ENCODE data around the gene M1AP. TPM values are rescaled to one million over a fixed set of nuclear protein-coding genes. Genes with fewer than 3 reads are reported as not detected.

Gene M1AP
- total RNA-seq, 4 donors from 2014 or later, result 0.17 to 0.42 TPM; not detected in 2

DNA sequence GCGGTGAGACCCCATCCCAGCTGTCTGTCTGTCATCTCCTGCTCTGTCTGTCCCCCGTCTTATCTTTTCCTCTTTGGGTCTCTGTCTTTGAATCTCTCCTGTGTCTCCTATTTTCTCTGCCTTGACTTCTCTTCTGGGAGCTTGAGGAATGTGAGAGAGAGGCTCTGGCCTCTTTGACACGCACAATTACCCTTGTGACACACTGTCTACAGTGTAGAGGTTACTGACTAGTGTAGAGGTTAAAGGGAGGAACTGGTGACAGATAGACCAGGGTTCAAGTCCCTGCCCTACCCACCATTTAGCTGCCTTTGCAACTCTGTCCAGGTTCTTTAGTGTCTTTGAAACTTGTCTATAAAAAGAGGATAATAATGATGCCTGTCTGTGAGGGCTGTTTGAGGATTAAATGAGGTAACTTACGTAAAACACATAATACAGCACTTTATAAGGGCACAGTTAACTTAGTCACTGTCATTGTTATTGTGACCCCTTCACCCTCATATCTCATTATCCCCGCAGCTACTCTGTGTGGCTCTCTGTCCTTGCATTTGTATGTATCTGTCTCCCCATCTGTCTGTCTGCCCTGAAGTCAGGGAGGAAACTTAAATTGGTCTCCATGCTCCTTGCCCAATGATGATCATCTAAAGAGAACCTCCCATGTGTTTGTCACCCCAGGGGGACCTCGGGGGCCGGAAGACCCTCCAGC is 25.8 kb upstream of the M1AP start:
- WGBS, result 84% methylated on average over 7 of the region's 7 CpGs
- Histone ChIP-seq H3K9me3 (no peaks in the 10 kb centered on the region), H3K27me3 (no peaks in the 10 kb centered on the region), H3K4me3 (no peak overlapping the region), H3K4me1 (no peaks in the 10 kb centered on the region), H3K36me3 (peaks cover 9 to 59% (median 46%) of the 10 kb centered on the region in 4 donors), H3K27ac (replicated peaks in 1 of 4) (no peak overlapping the region)
- no peak for TF ChIP-seq POLR2A (IDR thresholded peaks at IDR 0.05; ENCODE audit: low read depth)
- TF ChIP-seq, protein P1, sequence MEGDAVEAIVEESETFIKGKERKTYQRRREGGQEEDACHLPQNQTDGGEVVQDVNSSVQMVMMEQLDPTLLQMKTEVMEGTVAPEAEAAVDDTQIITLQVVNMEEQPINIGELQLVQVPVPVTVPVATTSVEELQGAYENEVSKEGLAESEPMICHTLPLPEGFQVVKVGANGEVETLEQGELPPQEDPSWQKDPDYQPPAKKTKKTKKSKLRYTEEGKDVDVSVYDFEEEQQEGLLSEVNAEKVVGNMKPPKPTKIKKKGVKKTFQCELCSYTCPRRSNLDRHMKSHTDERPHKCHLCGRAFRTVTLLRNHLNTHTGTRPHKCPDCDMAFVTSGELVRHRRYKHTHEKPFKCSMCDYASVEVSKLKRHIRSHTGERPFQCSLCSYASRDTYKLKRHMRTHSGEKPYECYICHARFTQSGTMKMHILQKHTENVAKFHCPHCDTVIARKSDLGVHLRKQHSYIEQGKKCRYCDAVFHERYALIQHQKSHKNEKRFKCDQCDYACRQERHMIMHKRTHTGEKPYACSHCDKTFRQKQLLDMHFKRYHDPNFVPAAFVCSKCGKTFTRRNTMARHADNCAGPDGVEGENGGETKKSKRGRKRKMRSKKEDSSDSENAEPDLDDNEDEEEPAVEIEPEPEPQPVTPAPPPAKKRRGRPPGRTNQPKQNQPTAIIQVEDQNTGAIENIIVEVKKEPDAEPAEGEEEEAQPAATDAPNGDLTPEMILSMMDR (IDR thresholded peaks at IDR 0.05), result no peak
- TF ChIP-seq EP300 (IDR thresholded peaks at IDR 0.05), result no peak
- TF ChIP-seq POLR2AphosphoS5 (IDR thresholded peaks at IDR 0.05), result no peak
- intact Hi-C loops (cut with DNase I), result no loop called here
- peak; percentile 74 for DNase-seq (ENCODE audit: extremely low spot score)

DNA sequence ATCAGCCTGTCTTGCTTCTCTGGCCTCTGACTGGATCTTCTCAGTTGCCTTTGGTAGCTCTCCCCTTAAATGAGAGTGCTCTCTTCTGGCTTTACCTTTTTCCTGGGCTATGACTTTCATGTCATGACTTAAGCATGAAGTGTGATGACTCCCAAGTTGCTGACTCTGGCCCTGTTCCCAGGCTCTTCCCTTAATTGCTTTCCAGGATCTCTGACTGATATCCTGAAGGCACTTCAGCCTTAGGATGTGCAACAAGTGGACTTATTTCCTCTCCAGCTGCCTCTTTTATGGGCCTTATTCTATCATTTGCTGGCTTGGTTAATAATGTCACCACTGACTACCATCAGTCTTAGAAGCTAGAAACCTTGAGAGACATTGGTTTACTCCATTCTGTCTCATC is 23.3 kb upstream of the M1AP start:
- no peak for TF ChIP-seq POLR2AphosphoS5 (IDR thresholded peaks at IDR 0.05)
- no peak for DNase-seq (ENCODE audit: extremely low spot score)
- intact Hi-C loops (cut with DNase I), result no loop called here
- no peak overlapping the region for H3K4me3 ChIP-seq
- H3K36me3 ChIP-seq, result peaks cover 9 to 43% (median 34%) of the 10 kb centered on the region in 4 donors
- no peaks in the 10 kb centered on the region for H3K9me3 ChIP-seq
- no peak overlapping the region for H3K27ac ChIP-seq (replicated peaks in 1 of 4)
- H3K4me1 ChIP-seq, result no peaks in the 10 kb centered on the region
- H3K27me3 ChIP-seq, result no peaks in the 10 kb centered on the region

DNA sequence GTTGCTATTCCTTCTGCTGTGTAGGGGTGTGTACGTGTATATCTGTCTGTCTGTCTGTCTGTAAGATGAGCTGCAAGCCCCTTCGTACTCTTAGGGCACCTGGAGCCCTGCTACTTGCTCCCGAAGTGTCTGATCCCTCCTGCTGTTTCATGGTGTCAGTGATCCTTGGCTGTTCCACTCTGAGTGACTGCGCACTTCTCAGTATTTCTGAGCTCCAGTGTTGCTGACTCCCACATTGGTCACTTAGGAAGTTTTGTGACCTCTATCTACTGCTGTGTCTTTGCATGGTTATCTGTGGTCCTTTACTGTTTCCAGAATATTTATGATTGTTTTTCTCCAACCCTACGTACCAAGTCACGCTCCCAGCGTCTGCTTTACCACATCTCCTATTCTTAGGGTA is 22.1 kb upstream of the M1AP start:
- no peaks in the 10 kb centered on the region for H3K4me1 ChIP-seq
- TF ChIP-seq POLR2AphosphoS5 (IDR thresholded peaks at IDR 0.05) (no peak), POLR2A (IDR thresholded peaks at IDR 0.05; ENCODE audit: low read depth) (no peak), EP300 (IDR thresholded peaks at IDR 0.05) (no peak)
- TF ChIP-seq, protein P1 (IDR thresholded peaks at IDR 0.05), result no peak
- peaks cover 9 to 30% (median 22%) of the 10 kb centered on the region in 4 donors for H3K36me3 ChIP-seq
- no peaks in the 10 kb centered on the region for H3K27me3 ChIP-seq
- DNase-seq (ENCODE audit: extremely low spot score), result peak; percentile 70
- WGBS, result 96% methylated on average over 7 of the region's 7 CpGs
- intact Hi-C loops (cut with DNase I), result no loop called here
- no peaks in the 10 kb centered on the region for H3K9me3 ChIP-seq
- H3K4me3 ChIP-seq, result no peak overlapping the region
- no peak overlapping the region for H3K27ac ChIP-seq (replicated peaks in 1 of 4)

DNA sequence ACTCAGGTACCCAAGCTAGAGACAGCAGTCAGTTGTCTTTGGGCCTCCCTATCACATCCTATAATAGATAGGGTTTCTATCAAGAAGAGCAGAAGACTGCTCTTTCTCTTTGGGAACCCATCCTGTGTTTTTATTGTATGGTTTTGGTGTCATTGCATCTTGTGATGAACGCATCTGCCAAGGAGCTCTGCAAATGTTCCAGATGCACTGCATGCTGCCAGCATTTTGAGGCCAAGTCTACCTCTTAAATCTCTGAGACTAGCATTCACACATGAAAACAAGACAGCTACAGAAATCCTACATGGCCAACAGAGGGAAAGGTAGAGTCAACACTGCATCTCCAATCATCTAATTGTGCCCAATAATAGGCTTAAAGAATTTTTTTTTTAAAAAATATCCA is 20.0 kb upstream of the M1AP start:
- H3K27me3 ChIP-seq, result no peaks in the 10 kb centered on the region
- H3K27ac ChIP-seq (replicated peaks in 1 of 4), result no peak overlapping the region
- H3K36me3 ChIP-seq, result peaks cover 0 to 18% (median 4%) of the 10 kb centered on the region in 4 donors
- no peaks in the 10 kb centered on the region for H3K4me1 ChIP-seq
- H3K9me3 ChIP-seq, result no peaks in the 10 kb centered on the region
- 100% methylated on average over 1 of the region's 1 CpG for WGBS
- no peak overlapping the region for H3K4me3 ChIP-seq
- intact Hi-C loops (cut with DNase I), result no loop called here
- DNase-seq (ENCODE audit: extremely low spot score), result no peak
- TF ChIP-seq POLR2A (IDR thresholded peaks at IDR 0.05; ENCODE audit: low read depth) (no peak), POLR2AphosphoS5 (IDR thresholded peaks at IDR 0.05) (no peak), EP300 (IDR thresholded peaks at IDR 0.05) (no peak)
- TF ChIP-seq, protein P1 (IDR thresholded peaks at IDR 0.05), result no peak

DNA sequence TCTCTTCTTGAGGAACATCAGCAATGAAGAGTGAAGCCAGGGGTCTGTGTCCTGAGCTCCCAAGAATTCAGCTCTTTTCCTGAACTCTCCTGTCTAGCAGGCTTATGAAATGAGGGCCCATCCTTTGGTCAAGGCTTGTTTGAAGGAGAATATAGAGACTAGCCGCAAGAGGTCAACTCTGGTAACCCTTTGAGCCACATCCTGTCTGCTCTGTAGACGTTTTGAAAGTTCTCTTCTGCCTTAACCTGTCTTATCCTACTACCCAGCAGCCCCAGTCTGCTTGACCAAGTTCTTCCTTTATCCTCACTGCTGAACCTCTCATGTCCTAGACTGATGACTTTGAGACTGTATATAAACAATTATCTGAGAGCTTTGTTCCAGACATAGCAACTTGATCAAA is 11.3 kb upstream of the M1AP start:
- WGBS, result 65% methylated on average over 2 of the region's 2 CpGs

More for the DNA sequence above, 11.3 kb upstream of the M1AP start:
- H3K27ac ChIP-seq (replicated peaks in 1 of 4), result no peak overlapping the region
- TF ChIP-seq, protein P1 (IDR thresholded peaks at IDR 0.05), result no peak
- TF ChIP-seq POLR2AphosphoS5 (IDR thresholded peaks at IDR 0.05) (no peak), EP300 (IDR thresholded peaks at IDR 0.05) (no peak), POLR2A (IDR thresholded peaks at IDR 0.05; ENCODE audit: low read depth) (no peak)
- no peaks in the 10 kb centered on the region for H3K27me3 ChIP-seq
- no peak overlapping the region for H3K4me3 ChIP-seq
- no peaks in the 10 kb centered on the region for H3K9me3 ChIP-seq
- intact Hi-C loops (cut with DNase I), result no loop called here
- no peak for DNase-seq (ENCODE audit: extremely low spot score)
- peaks cover 0 to 11% (median 8%) of the 10 kb centered on the region in 4 donors for H3K4me1 ChIP-seq
- H3K36me3 ChIP-seq, result peaks cover 6 to 60% (median 21%) of the 10 kb centered on the region in 4 donors

Measured in esophagus muscularis mucosa (tissue), 4 donors.